ENCODE measurements around the gene C14orf119. TPM values are rescaled to one million over a fixed set of nuclear protein-coding genes. Genes with fewer than 3 reads are reported as not detected.

Gene C14orf119
- total RNA-seq, 1 experiment from 2014 or later, result 65.1 TPM

GRCh38 chr14:23142826-23143225 lies 47.5 kb downstream of the C14orf119 start:
- Histone ChIP-seq H2BK12ac (ENCODE audit: insufficient read length, low read depth, low read length) (no peak overlapping the region), H3K18ac (ENCODE audit: insufficient read length, low read depth, low read length) (no peak overlapping the region), H2AFZ (ENCODE audit: low read length) (no peak overlapping the region), H4K5ac (ENCODE audit: insufficient read length, low read depth, low read length) (no peak overlapping the region), H3K27ac (ENCODE audit: insufficient read length, low read depth, low read length) (no peak overlapping the region), H2BK20ac (ENCODE audit: low read depth, low read length, poor library complexity, severe bottlenecking) (no peak overlapping the region), H3K9me3 (ENCODE audit: control insufficient read depth, low read depth, low read length) (no peaks in the 10 kb centered on the region), H3K79me2 (ENCODE audit: insufficient read depth, low read length) (no peaks in the 10 kb centered on the region), H3K79me1 (ENCODE audit: insufficient read depth, low read depth, low read length, poor library complexity, severe bottlenecking) (no peaks in the 10 kb centered on the region), H3K56ac (ENCODE audit: insufficient read length, low read depth, low read length) (no peak overlapping the region), H3T11ph (ENCODE audit: low read length) (no peak overlapping the region), H3K4me1 (ENCODE audit: insufficient read depth, low read length) (no peaks in the 10 kb centered on the region), H3K23me2 (ENCODE audit: insufficient read length, low read depth, low read length, poor library complexity, severe bottlenecking) (no peaks in the 10 kb centered on the region), H3K9ac (ENCODE audit: extremely low read depth, insufficient read length, low read length) (no peak overlapping the region), H4K91ac (ENCODE audit: insufficient read length, low read depth, low read length) (no peak overlapping the region), H2AK5ac (ENCODE audit: insufficient read length, low read length) (no peak overlapping the region), H4K20me1 (ENCODE audit: control insufficient read depth, insufficient read depth, insufficient read length) (no peaks in the 10 kb centered on the region), H4K8ac (replicated peaks; ENCODE audit: insufficient read length, low read depth, low read length) (no peak overlapping the region), H3K4me2 (ENCODE audit: insufficient read depth, insufficient read length, low read length) (no peak overlapping the region), H2BK5ac (ENCODE audit: insufficient read length, low read length) (no peak overlapping the region), H2BK15ac (ENCODE audit: low read depth, low read length) (no peak overlapping the region), H2BK120ac (ENCODE audit: low read depth, low read length, poor library complexity, severe bottlenecking) (no peak overlapping the region), H3K14ac (ENCODE audit: insufficient read depth, low read length) (no peak overlapping the region), H3K4ac (ENCODE audit: low read depth, low read length) (no peak overlapping the region), H3K23ac (ENCODE audit: insufficient read length, low read depth, low read length) (no peak overlapping the region), H3K27me3 (ENCODE audit: insufficient read depth, low read length) (no peaks in the 10 kb centered on the region)
- TF ChIP-seq CTCF (conservative IDR thresholded peaks at IDR 0.05), result no peak
- H3K4me1 Mint-ChIP-seq, result peaks cover 0 to 11% of the 10 kb centered on the region in 2 experiments; a peak in 3 of 4 replicates
- no peaks in the 10 kb centered on the region for H3K27me3 Mint-ChIP-seq (ENCODE audit: low read depth)
- no peak overlapping the region for H3K27ac Mint-ChIP-seq
- peaks cover 42 to 54% (median 51%) of the 10 kb centered on the region in 3 experiments; a peak in 6 of 7 replicates for H3K36me3 Mint-ChIP-seq (ENCODE audit: insufficient read depth in 1 of 3, low read depth in 3 of 3)
- WGBS (ENCODE audit: extremely low coverage, insufficient read length, low lambda C conversion rate), result no CpG with 5 or more reads among the region's 4 CpGs
- H3K4me3 Mint-ChIP-seq, result no peak overlapping the region
- DNase-seq, result no peak
- no peaks in the 10 kb centered on the region for H3K9me3 Mint-ChIP-seq

Data from H9 (cell line).